Stimulated activated CD8-positive, alpha-beta memory T cell treated with anti-CD3 and anti-CD28 coated beads, Interleukin-4, amount 100 ng/mL, for 24 hours (primary cell): ENCODE data around the gene PLEKHG3.

Source experiments
- DNase-seq: peaks from one replicate; pipeline ENCODE4 v3.0.0-alpha.2; 2020; ENCODE audit warnings: low read depth

PLEKHG3 gene

GRCh38 chr14:64765740-64766302 is 61.6 kb downstream of the PLEKHG3 start:
- DNase-seq, result no peak

DNA sequence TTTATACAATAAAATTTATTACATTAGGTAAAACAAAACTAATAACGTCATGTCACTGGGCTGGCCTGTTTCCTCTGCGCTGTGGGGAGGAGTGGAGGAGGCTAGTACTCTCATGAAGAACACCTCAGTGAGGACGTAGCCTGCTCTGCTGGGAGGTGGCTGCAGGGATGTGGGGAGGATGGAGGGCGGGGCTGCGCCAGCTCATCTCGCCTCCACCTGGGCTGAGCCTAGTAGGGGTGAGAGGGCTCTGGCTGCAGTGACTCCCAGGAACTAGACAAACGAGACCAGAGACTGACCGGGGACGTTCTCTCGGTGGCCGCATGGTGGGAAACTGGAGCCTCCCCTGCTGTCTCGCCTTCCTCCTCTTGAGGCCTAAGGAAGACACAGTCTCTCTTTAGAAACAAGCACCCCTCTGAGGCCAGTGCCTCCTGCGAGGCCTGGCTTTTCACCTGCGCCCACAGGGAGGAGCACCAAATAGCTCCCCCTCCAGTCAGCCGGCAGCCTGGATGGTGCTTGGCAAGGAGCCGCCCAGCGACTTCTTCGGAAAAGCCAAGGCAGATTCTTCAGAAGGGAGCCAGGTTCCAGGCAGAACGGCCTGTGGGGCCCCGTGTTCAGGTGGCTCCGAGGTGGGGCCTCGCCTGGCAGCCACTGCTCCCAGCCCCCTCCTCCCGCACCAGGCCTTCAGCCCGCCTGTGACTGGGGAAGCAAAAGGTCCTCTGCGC is 62.4 kb downstream of the PLEKHG3 start:
- DNase-seq, result no peak

DNA sequence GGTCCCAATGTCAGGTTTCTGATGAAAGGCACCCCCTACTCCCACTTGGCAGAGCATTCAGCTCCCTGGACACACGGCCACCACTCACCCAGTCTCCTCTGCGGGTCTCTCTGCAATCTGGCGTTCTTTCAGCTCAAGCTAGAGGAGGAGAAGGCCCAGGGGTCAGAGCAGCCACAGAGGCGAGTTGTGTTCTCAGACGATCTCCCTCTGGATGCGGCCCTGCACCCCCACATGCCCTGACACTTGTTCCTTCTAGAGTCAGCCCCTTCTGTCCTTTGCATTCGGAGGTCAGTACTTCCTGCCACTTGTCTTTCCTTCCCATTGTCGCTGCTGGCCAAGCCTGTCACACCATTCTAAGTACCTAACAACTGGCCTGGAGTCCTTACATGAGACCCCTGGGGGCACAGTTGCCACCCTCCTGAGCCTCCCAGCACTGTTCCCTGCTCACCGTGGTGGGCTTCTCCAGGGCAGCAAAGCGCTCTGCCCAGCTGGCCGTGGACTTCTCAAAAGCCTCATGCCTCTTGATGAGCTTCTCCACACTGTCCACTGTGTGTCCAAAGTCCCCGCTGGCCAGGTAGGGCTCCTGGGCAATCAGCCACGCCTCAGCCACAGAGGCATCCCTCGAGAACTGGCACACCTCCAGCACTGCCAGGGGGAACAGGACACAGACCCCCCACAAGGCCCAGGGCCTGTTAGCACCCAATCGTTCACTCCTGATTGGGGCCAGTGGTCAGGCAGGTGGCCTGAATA is 63.2 kb downstream of the PLEKHG3 start:
- DNase-seq, result no peak

- no peak for DNase-seq
Observed at GRCh38 chr14:64768401-64769095, 64.3 kb downstream of the PLEKHG3 start.

- DNase-seq, result no peak
Observed at GRCh38 chr14:64769096-64770020, 65.1 kb downstream of the PLEKHG3 start.

GRCh38 chr14:64770751-64771150 is 66.5 kb downstream of the PLEKHG3 start:
- no peak for DNase-seq

DNA sequence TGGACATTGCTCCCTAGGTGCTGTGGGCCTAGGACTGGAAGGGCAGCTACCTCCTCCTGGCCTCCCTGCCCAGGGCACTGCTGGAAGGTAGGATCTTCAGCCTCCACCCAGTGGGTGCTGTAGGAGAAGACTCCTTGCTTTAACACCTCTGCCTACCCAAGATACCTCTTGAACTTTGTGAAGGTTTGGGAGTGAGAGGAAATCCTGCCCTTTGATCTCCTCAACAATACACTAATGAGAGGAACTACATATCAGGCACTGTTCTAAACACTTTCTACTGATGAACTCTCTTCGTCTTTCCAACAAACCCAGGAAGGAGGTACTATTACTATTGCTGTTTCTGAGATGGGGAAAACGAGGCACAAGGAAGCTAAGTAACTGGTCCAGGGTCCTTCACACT is 66.9 kb downstream of the PLEKHG3 start:
- no peak for DNase-seq

GRCh38 chr14:64772397-64772950 is 68.2 kb downstream of the PLEKHG3 start:
- DNase-seq, result no peak

GRCh38 chr14:64773046-64773445 is 68.8 kb downstream of the PLEKHG3 start:
- DNase-seq, result no peak

GRCh38 chr14:64773577-64773976 is 69.4 kb downstream of the PLEKHG3 start:
- no peak for DNase-seq

DNA sequence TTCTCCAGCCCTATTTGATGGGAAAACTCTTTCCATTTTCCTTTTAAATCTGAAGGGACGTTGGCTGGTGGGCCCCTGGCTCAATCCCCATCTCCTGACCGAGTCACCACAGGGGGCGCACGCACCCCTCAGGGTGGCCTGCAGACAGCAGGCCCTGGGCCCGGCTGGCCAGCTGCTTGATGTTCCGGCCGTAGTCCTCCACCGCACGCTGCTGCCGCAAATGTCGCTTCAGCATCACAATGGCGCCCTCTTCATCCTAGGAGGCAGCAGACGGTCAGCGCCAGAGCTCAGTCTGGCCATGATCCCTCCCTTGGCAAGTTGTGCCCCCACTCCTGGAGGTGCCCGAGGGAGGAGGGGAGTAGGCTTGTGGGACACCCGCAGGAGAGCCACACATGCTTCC is 70.0 kb downstream of the PLEKHG3 start:
- DNase-seq, result no peak

- no peak for DNase-seq
Observed at GRCh38 chr14:64775081-64775777, 71.0 kb downstream of the PLEKHG3 start.

- no peak for DNase-seq
Observed at GRCh38 chr14:64777461-64777860, 73.2 kb downstream of the PLEKHG3 start.

GRCh38 chr14:64778104-64778754 is 74.0 kb downstream of the PLEKHG3 start:
- DNase-seq, result no peak

DNA sequence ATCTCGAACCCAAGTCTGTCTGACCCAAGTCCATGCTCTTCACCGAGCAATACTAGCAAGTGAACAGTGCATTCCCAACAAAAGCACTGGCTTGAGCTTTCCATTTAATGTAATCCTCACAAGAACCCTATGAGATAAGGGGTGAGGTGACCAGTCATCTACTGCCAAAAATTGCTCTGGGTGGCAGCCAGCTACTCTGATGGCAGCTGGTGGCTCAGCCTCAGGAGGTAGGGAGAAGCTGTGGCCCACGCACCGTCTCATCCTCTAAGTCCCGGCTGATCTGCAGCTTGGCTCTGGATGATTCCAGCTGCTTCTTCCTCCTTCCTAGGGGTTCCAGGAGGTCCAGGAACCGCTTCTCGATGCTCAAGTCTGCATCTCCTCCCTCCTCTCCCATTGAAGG is 75.2 kb downstream of the PLEKHG3 start:
- no peak for DNase-seq

DNA sequence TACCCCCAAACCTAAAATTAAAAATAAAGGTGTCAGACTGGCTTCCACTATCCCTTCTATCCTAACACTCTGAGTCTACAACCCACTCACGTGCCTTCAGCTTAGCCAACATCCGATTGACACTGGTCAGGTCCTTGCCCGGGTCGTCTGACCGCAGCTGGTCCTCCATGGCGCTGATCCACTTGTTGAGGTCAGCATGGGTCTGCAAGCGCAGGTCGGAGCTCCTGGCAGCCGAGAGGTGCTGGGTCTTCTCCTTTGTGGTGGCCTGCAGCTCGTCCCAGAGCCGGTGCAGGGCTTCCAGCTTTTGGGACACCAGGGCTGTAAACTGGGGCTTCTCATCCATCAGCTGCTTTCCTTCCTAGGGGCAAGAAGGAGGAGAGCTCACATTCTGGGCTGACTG is 78.0 kb downstream of the PLEKHG3 start:
- DNase-seq, result no peak

- DNase-seq, result no peak
Observed at GRCh38 chr14:64784006-64784405, 79.8 kb downstream of the PLEKHG3 start.

DNA sequence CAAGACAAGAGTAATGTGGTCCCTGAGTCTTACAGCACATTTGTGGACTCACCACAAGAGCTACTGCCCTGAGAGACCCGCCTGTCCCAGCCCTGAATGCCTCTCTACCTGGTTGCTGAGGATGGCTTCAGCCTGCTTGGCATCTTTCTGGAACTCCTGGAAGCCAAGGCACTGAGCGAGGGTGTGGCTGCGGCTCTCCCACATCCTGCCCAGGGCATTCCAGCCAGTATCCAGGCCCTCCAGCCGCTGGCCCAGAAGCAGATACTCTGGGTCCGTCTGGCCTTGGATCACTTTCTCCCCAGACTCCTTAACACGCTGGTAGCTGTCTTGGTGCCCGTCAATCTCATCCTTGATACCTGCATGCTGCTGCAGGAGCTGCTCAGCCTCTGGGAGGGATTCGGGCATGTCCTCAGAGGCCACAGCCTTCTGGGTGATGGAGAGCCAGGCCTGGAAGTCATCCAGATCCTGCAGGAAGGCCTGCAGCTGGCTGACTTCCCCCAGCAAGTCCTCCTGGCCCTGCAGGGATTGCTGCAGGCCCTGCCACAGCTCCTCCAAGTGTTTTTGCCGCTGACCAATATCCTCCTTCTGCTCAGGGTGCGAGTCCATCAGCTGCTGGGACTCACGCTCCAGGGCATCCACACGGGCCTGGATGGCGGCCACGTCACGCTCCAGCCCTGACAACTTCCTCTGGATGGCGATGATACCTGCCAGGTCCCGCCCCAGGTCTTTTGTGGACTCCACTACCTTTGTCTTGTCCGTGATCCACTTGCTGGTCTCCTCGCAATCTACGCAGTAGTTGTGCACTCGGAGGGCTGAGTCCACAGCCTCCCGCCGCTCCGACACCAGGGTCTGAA is 82.3 kb downstream of the PLEKHG3 start:
- no peak for DNase-seq

- DNase-seq, result no peak
Observed at GRCh38 chr14:64787619-64788018, 83.4 kb downstream of the PLEKHG3 start.
